GM19193 (cell line): Measurements from ENCODE around the gene SVOPL.

Experiments
- POLR2A ChIP-seq: IDR thresholded peaks from 4 replicates; pipeline ENCODE4 v1.6.1; 2011; ENCODE audit not compliant: insufficient read depth, insufficient read length; ENCODE audit errors: extremely low read depth

Gene SVOPL

GRCh38 chr7:138700857-138701536 lies at the start of gene SVOPL:
Gene SVOPL (minus strand): TSS chr7:138701362. CDS start chr7:138679045, 22,317 bp downstream.
- no peak for TF ChIP-seq POLR2A

- no peak for TF ChIP-seq POLR2A
These were observed 49.3 kb upstream of the SVOPL start for GRCh38 chr7:138750473-138750872.

GRCh38 chr7:138749960-138750359 lies 48.8 kb upstream of the SVOPL start:
- no peak for TF ChIP-seq POLR2A

- no peak for TF ChIP-seq POLR2A
These were observed 47.5 kb upstream of the SVOPL start for GRCh38 chr7:138748666-138749065.

- no peak for TF ChIP-seq POLR2A
These were observed 44.9 kb upstream of the SVOPL start for GRCh38 chr7:138746073-138746472.

- TF ChIP-seq POLR2A = no peak
These were observed 44.0 kb upstream of the SVOPL start for GRCh38 chr7:138745189-138745588.

GRCh38 chr7:138741453-138741735 lies 40.2 kb upstream of the SVOPL start:
- no peak for TF ChIP-seq POLR2A

GRCh38 chr7:138739859-138740258 lies 38.7 kb upstream of the SVOPL start:
- TF ChIP-seq POLR2A = no peak

- TF ChIP-seq POLR2A = no peak
These were observed 37.6 kb upstream of the SVOPL start for GRCh38 chr7:138738551-138739335.

GRCh38 chr7:138738114-138738513 lies 37.0 kb upstream of the SVOPL start:
- no peak for TF ChIP-seq POLR2A

- no peak for TF ChIP-seq POLR2A
These were observed 34.2 kb upstream of the SVOPL start for GRCh38 chr7:138735399-138735798.

- no peak for TF ChIP-seq POLR2A
These were observed 28.3 kb upstream of the SVOPL start for GRCh38 chr7:138729444-138729843.

GRCh38 chr7:138727336-138728099 lies 26.4 kb upstream of the SVOPL start:
- TF ChIP-seq POLR2A = no peak

- TF ChIP-seq POLR2A = no peak
These were observed 25.1 kb upstream of the SVOPL start for GRCh38 chr7:138726288-138726687.

- no peak for TF ChIP-seq POLR2A
These were observed 19.1 kb upstream of the SVOPL start for GRCh38 chr7:138720286-138720685.

GRCh38 chr7:138716889-138717288 lies 15.7 kb upstream of the SVOPL start:
- TF ChIP-seq POLR2A = no peak
